ENCODE results near the gene IGSF21.
"Not testable (repeated sequence)": the region's sequence is repeated elsewhere in the genome, so short reads cannot be mapped to it uniquely, and the experiment has no call there.

Gene IGSF21

GRCh38 chr1:18411820-18412641, 304.4 kb downstream of the IGSF21 start:
- DNase-seq, result no peak

GRCh38 chr1:18412882-18413353, 305.3 kb downstream of the IGSF21 start:
- DNase-seq, result no peak

- no peak for DNase-seq
These were observed 306.1 kb downstream of the IGSF21 start for GRCh38 chr1:18413541-18414305.

GRCh38 chr1:18414321-18414720, 306.7 kb downstream of the IGSF21 start:
- DNase-seq, result no peak

GRCh38 chr1:18414872-18415447, 307.4 kb downstream of the IGSF21 start:
- DNase-seq, result no peak

GRCh38 chr1:18415448-18416027, 307.9 kb downstream of the IGSF21 start:
- DNase-seq, result no peak

GRCh38 chr1:18416126-18416525, 308.5 kb downstream of the IGSF21 start:
- DNase-seq, result not testable (repeated sequence)

- no peak for DNase-seq
These were observed 310.0 kb downstream of the IGSF21 start for GRCh38 chr1:18417316-18418269.

- no peak for DNase-seq
These were observed 311.7 kb downstream of the IGSF21 start for GRCh38 chr1:18419113-18419844.

- DNase-seq, result no peak
These were observed 312.2 kb downstream of the IGSF21 start for GRCh38 chr1:18419845-18420184.

- DNase-seq, result no peak
These were observed 314.6 kb downstream of the IGSF21 start for GRCh38 chr1:18422076-18422777.

GRCh38 chr1:18422954-18423353, 315.4 kb downstream of the IGSF21 start:
- no peak for DNase-seq

GRCh38 chr1:18426580-18426979, 319.0 kb downstream of the IGSF21 start:
- DNase-seq, result no peak

All from activated CD4-positive, CD25-positive, alpha-beta regulatory T cell treated with anti-CD3 and anti-CD28 coated beads, Interleukin-2, amount 50 U/mL, for 72 hours (primary cell).